ENCODE data around the gene FOXN3. TPM values are rescaled to one million over a fixed set of nuclear protein-coding genes. Genes with fewer than 3 reads are reported as not detected.

FOXN3 gene
- total RNA-seq, 2 donors from 2014 or later = 42.3 to 61.6 TPM

DNA sequence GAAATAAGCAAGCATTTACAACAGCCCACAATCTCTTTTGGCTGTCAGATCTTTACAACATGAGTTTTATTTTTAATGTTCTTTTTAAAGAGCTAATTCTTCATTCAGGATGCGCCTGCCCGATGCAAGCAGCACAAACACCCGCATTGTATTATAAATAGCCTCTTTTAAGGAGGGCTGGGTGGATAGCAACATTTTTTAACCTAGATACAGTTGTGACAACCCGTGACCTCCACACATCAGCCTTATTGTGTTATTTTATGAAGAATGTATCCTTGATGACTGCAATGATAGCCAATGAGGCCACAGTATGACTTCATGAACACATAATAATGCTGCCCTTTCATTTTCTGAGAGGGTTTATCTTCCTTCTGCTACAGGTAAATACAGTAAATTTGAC lies 173.7 kb downstream of the FOXN3 start:
- DNase-seq (no peak), ATAC-seq (no peak)
- H3K9me3 ChIP-seq = no peaks in the 10 kb centered on the region
- H3K27me3 ChIP-seq = no peaks in the 10 kb centered on the region
- H3K4me3 ChIP-seq = no peak overlapping the region
- TF ChIP-seq POLR2A (IDR thresholded peaks at IDR 0.05) (no peak), CTCF (IDR thresholded peaks at IDR 0.05) (no peak)
- no peak overlapping the region for H3K27ac ChIP-seq
- intact Hi-C loops (cut with DNase I) = no loop called here
- no peaks in the 10 kb centered on the region for H3K4me1 ChIP-seq
- 75 to 76% methylated on average over 4 of the region's 4 CpGs for WGBS, 2 donors
- no peaks in the 10 kb centered on the region for H3K36me3 ChIP-seq (replicated peaks in 1 of 2; ENCODE audit: insufficient read depth in 1 of 2, low read depth in 2 of 2)

DNA sequence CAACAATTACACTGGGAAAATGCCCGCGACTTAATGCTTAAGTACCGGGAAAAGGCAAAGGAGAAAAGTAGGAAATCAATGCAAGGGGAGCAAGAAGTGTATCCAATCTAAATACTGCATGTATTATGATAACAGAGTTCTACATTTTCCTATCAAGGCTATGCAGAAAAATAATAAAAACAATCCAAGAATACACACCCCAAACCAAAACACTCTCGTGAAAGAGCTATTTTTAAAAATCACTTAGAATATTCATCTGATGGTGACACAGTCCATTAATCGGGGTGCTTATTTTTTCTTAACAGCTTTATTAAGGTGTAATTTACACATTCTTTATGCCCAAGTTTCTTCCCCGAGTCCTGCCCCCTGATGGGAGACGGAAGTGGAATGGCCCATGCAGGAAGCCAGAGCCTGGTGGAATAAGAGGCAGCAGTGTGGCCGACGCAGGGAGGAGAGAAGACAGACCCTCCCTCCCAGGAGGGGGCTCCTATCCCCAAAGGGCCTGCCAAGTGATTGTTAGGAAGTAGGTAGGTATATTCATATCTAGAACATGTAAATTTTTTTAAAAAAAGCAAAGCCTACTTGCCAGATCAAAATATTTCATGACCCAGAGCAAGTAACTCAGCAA lies 174.3 kb downstream of the FOXN3 start:
- Histone ChIP-seq H3K27ac (no peak overlapping the region), H3K4me1 (no peaks in the 10 kb centered on the region), H3K9me3 (no peaks in the 10 kb centered on the region), H3K27me3 (no peaks in the 10 kb centered on the region), H3K36me3 (replicated peaks in 1 of 2; ENCODE audit: insufficient read depth in 1 of 2, low read depth in 2 of 2) (no peaks in the 10 kb centered on the region), H3K4me3 (no peak overlapping the region)
- ATAC-seq (no peak), DNase-seq (no peak)
- intact Hi-C loops (cut with DNase I) = no loop called here
- WGBS, 2 donors = 71 to 80% methylated on average over 9 of the region's 9 CpGs
- TF ChIP-seq CTCF (IDR thresholded peaks at IDR 0.05) (no peak), POLR2A (IDR thresholded peaks at IDR 0.05) (no peak)

DNA sequence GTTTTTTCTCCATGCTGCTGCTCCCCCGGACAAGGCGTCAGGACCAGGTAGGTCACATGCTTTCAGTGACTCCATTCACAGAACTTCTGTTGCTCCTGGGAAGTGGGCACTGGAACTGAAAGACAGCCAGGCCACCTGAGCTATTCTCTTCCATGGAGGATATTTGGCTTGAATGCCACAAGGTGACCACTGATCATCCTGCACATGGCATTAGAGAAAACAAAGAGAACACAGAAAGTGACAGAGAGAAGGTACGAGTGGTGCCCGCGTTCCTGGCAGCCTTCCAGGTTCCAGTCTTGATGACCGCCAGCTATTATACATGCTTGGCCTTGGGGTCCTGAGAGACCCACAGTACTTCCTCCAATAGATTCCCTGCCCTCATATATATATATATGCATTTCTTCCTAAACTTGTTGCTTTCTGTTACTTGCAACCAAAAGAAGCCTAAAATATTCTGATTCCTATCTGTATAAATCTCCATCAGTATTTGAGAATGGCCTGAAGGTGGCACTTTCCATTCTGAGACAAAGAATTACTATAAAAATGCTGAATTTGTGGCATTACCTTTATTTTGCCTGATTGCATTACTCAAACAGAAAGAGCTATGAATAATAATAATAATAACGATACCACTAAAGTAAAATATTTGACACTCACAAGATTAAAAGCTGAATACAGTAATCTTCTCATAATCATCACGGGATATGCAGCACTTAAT lies 174.9 kb downstream of the FOXN3 start:
- DNase-seq (no peak), ATAC-seq (no peak)
- Histone ChIP-seq H3K4me1 (no peaks in the 10 kb centered on the region), H3K36me3 (replicated peaks in 1 of 2; ENCODE audit: insufficient read depth in 1 of 2, low read depth in 2 of 2) (no peaks in the 10 kb centered on the region), H3K27ac (no peak overlapping the region), H3K4me3 (no peak overlapping the region), H3K9me3 (no peaks in the 10 kb centered on the region), H3K27me3 (no peaks in the 10 kb centered on the region)
- intact Hi-C loops (cut with DNase I) = no loop called here
- TF ChIP-seq CTCF (IDR thresholded peaks at IDR 0.05) (no peak), POLR2A (IDR thresholded peaks at IDR 0.05) (no peak)
- 77 to 78% methylated on average over 8 of the region's 8 CpGs for WGBS, 2 donors

DNA sequence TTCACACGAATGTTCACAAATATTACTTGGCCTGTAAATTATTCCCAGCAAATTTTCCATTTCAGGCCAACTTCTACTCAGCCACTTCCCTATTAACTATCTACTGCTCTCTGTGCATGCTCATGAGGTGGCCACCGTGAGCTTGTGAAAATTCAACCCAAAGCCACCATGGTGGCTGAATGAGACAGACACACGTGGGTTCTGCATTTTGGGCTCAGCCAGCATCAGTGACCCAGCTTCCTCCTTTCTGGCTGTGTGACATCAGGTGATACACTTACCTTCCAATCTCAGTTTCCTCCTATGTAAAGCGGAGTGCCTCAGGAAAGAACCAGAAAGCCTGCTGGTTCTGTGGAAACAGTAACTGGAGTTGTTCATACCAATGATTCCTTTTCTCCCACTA lies 175.8 kb downstream of the FOXN3 start:
- WGBS, 2 donors = 80 to 90% methylated on average over 4 of the region's 4 CpGs
- ATAC-seq = no peak

More for the DNA sequence above, 175.8 kb downstream of the FOXN3 start:
- DNase-seq = no peak
- Histone ChIP-seq H3K9me3 (no peaks in the 10 kb centered on the region), H3K4me1 (no peaks in the 10 kb centered on the region), H3K36me3 (replicated peaks in 1 of 2; ENCODE audit: insufficient read depth in 1 of 2, low read depth in 2 of 2) (no peaks in the 10 kb centered on the region), H3K4me3 (no peak overlapping the region), H3K27ac (no peak overlapping the region), H3K27me3 (no peaks in the 10 kb centered on the region)
- TF ChIP-seq CTCF (IDR thresholded peaks at IDR 0.05) = no peak
- TF ChIP-seq POLR2A (IDR thresholded peaks at IDR 0.05) = no peak
- intact Hi-C loops (cut with DNase I) = no loop called here
